Stimulated activated CD8-positive, alpha-beta memory T cell treated with anti-CD3 and anti-CD28 coated beads, Interleukin-4, amount 100 ng/mL, for 24 hours (primary cell): ENCODE results near the gene EFCAB6.

Experiments used
- DNase-seq: peaks from one replicate; pipeline ENCODE4 v3.0.0-alpha.2; 2020; ENCODE audit warnings: low read depth

Gene EFCAB6

GRCh38 chr22:43500792-43501785, 311.0 kb downstream of the EFCAB6 start:
- no peak for DNase-seq

GRCh38 chr22:43498856-43499253, 313.2 kb downstream of the EFCAB6 start:
- DNase-seq, result no peak

GRCh38 chr22:43497956-43498855, 313.9 kb downstream of the EFCAB6 start:
- no peak for DNase-seq

- no peak for DNase-seq
Measured at GRCh38 chr22:43493297-43493696, 318.8 kb downstream of the EFCAB6 start.

GRCh38 chr22:43491737-43492136, 320.4 kb downstream of the EFCAB6 start:
- no peak for DNase-seq

GRCh38 chr22:43491177-43491576, 320.9 kb downstream of the EFCAB6 start:
- DNase-seq, result no peak

- DNase-seq, result no peak
Measured at GRCh38 chr22:43490311-43490710, 321.8 kb downstream of the EFCAB6 start.

GRCh38 chr22:43488937-43489336, 323.2 kb downstream of the EFCAB6 start:
- DNase-seq, result no peak

- DNase-seq, result no peak
Measured at GRCh38 chr22:43488031-43488866, 323.9 kb downstream of the EFCAB6 start.

GRCh38 chr22:43487311-43488030, 324.6 kb downstream of the EFCAB6 start:
- DNase-seq, result no peak

GRCh38 chr22:43485502-43486089, 326.5 kb downstream of the EFCAB6 start:
- no peak for DNase-seq

- DNase-seq, result no peak
Measured at GRCh38 chr22:43484227-43484626, 327.9 kb downstream of the EFCAB6 start.

- no peak for DNase-seq
Measured at GRCh38 chr22:43483669-43484068, 328.4 kb downstream of the EFCAB6 start.

GRCh38 chr22:43483266-43483665, 328.8 kb downstream of the EFCAB6 start:
- no peak for DNase-seq

GRCh38 chr22:43482318-43482625, 329.8 kb downstream of the EFCAB6 start:
- no peak for DNase-seq

- DNase-seq, result no peak
Measured at GRCh38 chr22:43481568-43482317, 330.4 kb downstream of the EFCAB6 start.

GRCh38 chr22:43479962-43480361, 332.1 kb downstream of the EFCAB6 start:
- no peak for DNase-seq

- DNase-seq, result no peak
Measured at GRCh38 chr22:43479301-43479950, 332.7 kb downstream of the EFCAB6 start.
